GM19240 (cell line): ENCODE data around the gene EVPL.

Source experiments
- DNase-seq: peaks from one replicate; pipeline ENCODE4 v3.0.0; 2011; ENCODE audit warnings: low spot score; ENCODE audit not compliant: insufficient read length

The EVPL gene

GRCh38 chr17:75959839-75960511, 67.1 kb downstream of the EVPL start:
- no peak for DNase-seq

GRCh38 chr17:75959051-75959838, 67.9 kb downstream of the EVPL start:
- DNase-seq: no peak
